Epidermal melanocyte (primary cell): ENCODE results near the gene NT5E.

Experiments used
- DNase-seq: peaks from one replicate; pipeline ENCODE4 v3.0.0; 2011; ENCODE audit warnings: low spot score; ENCODE audit not compliant: insufficient read length

The NT5E gene

GRCh38 chr6:85459224-85459901 lies 9.5 kb downstream of the NT5E start:
- no peak for DNase-seq

- no peak for DNase-seq
These were observed 10.5 kb downstream of the NT5E start for GRCh38 chr6:85460154-85460920.

GRCh38 chr6:85460921-85461797 lies 11.3 kb downstream of the NT5E start:
- DNase-seq = no peak

- DNase-seq = no peak
These were observed 11.9 kb downstream of the NT5E start for GRCh38 chr6:85461798-85462170.

- DNase-seq = no peak
These were observed 12.8 kb downstream of the NT5E start for GRCh38 chr6:85462673-85463072.

- no peak for DNase-seq
These were observed 13.9 kb downstream of the NT5E start for GRCh38 chr6:85463621-85464259.

GRCh38 chr6:85464260-85464644 lies 14.4 kb downstream of the NT5E start:
- peak; percentile 36 for DNase-seq

- no peak for DNase-seq
These were observed 14.9 kb downstream of the NT5E start for GRCh38 chr6:85464722-85465150.

- no peak for DNase-seq
These were observed 15.9 kb downstream of the NT5E start for GRCh38 chr6:85465762-85466161.

GRCh38 chr6:85468326-85468725 lies 18.4 kb downstream of the NT5E start:
- DNase-seq = no peak

- no peak for DNase-seq
These were observed 19.6 kb downstream of the NT5E start for GRCh38 chr6:85469276-85470022.

GRCh38 chr6:85470023-85470410 lies 20.1 kb downstream of the NT5E start:
- no peak for DNase-seq

- DNase-seq = no peak
These were observed 22.9 kb downstream of the NT5E start for GRCh38 chr6:85472744-85473143.

GRCh38 chr6:85473748-85474147 lies 23.9 kb downstream of the NT5E start:
- no peak for DNase-seq

- DNase-seq = no peak
These were observed 26.6 kb downstream of the NT5E start for GRCh38 chr6:85476532-85476931.

GRCh38 chr6:85479208-85479607 lies 29.3 kb downstream of the NT5E start:
- DNase-seq = no peak

GRCh38 chr6:85482206-85482904 lies 32.5 kb downstream of the NT5E start:
- DNase-seq = no peak

- peak; percentile 39 for DNase-seq
These were observed 33.2 kb downstream of the NT5E start for GRCh38 chr6:85482905-85483700.

- DNase-seq = no peak
These were observed 34.0 kb downstream of the NT5E start for GRCh38 chr6:85483846-85484245.
